GOT3 (cell line): Measurements from ENCODE around the gene CNTD1.
A peak's percentile ranks its signal among the peaks of the same experiment; 100 is the strongest.

Experiments used
- DNase-seq: peaks from one replicate; lab custom pipeline; 2025; ENCODE audit warnings: mixed read lengths; lab: John Stamatoyannopoulos, UW

Gene CNTD1

DNA sequence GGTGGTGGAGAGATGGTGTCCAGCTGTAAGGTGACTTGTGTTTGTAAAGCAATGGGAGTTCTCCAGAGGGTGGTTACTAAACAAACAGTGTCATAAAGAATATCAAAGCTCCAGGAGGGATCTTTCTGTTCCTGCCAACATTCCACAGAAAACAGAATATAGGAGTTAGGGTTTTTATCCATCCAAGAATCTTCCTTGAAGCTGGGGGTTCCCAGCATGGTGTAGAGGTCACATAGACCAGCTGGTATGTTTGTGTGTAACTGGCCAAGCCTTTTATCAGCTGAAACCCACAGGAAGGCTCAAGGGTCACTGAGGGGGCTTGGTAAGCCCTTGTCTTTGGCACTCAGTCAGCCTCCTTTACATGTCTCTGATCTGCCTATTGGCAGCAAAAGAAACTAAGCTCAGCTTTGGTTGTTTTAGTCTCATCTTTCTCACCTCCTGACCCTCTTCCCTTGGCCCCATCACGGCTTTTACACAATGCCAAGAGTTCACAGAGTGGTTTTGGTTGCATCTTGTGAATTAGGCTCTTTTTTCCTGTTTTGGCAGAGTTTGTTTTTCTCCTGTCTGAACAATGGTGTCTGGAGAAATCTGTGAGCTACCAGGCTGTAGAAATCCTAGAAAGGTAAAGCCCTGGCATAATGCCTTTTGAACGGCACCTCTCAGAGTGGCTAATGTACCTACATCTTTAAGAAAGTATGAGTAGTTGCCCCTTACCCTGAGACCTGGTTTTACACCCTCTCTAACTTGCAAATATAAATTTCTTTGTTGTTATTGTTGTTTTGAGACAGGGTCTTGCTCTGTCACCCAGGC, 4.6 kb downstream of the CNTD1 start:
- DNase-seq, result no peak

DNA sequence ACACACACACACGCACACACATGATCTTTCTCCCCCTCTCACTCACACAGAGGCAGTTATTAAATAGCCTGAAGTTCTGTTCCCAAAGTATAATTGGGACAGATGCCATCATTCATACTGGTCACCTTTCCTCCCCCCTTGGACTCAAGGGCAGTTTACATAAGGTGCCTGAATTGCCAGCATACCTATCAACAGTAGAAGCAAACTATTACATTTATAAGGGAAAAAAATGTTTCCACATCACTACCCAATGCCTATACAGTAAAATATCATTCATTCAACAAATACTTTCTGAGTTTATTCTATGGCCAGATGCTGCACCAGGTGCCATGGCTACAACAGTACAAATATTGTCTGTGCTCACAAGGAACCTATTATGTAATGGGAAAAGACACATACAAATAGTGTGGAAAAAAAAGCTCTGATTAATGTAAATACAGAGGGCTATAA, 6.3 kb downstream of the CNTD1 start:
- no peak for DNase-seq

DNA sequence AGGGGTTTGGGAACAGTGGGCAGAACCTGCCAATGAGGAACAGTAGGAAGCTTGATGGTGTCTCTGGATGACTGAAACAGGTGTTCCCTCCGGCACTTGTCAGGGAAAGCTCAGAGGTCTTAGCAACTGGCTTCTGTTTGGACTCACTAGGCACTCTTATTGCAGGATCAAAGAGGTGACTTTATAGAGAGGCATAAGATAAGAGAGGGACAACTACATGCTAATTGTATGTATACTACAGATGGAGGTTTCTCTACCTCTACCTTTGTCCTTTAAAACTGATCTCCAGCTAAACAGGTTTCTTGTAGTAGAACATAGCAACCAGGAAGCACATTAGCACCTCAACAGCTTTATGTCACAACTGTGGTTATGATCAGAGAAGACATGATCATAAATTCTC, 7.6 kb downstream of the CNTD1 start:
- no peak for DNase-seq

DNA sequence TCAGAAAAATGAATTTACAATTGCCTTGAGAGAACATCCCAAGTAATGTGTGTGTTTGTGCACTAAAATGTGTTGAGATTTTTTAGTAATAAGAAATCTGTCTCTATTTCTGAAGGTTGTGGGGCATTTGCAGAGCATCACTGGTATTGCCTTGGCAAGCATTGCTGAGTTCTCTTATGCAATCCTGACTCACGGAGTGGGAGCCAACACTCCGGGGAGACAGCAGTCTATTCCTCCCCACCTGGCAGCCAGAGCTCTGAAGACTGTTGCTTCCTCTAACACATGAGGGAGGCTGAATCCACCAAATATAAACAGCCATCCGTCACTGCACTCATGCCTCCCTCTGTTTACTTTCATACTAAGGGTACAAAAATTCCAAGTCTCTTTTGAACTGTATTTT, 10.6 kb downstream of the CNTD1 start:
- no peak for DNase-seq

DNA sequence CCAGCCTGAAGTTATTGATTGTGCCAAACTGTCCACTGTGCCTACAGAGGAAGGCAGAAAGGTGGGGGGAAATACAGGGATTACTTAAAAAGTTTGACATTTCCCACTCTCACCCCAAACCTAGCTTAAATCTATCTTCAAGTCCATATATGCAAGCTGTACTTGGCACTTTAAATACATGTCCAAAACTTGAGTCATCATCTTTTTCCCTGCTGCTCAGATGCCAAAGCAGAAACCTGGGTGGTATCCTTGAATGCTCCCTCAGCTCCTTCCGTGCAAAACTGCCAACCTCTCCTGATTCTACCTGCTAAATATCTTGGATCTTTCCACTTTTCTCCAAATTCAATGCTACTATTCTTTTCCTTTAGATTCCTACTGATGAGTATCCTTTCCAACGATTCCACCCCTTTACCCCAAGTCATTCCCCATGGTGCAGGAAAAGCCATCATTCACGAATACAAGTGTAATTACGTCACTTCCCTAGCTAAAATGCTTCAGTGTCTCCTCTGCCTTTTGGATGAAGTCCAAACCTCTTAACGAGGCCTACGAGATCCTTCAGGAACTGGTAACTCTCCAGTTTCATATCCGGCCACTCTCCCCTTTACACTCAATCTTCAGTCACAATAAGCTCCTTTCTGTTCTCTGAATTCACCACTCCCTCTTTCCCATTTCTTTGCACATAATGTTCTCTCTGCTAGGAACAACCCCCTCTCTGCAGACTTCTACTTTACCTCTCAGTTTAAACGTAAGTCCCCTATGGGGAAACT, 16.2 kb downstream of the CNTD1 start:
- no peak for DNase-seq

DNA sequence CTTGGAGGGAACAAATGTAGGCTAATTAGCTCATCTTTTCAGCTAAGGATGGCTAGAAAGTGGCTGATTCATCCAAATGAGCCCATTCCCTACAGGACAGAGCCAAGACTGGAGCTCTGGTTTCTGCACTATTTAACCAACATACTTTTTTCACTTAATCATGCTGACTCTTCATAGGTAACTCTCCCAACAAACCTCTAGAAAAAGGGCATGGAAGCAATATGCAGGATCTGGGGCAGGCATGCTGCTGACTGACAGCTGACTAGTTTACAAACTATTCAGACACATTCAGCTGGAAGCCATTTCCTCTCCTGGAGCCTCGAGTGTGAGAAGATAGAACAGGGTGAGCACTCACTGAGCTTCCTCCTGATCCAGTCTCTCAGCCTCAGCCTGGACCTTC, 19.2 kb downstream of the CNTD1 start:
- DNase-seq, result no peak

DNA sequence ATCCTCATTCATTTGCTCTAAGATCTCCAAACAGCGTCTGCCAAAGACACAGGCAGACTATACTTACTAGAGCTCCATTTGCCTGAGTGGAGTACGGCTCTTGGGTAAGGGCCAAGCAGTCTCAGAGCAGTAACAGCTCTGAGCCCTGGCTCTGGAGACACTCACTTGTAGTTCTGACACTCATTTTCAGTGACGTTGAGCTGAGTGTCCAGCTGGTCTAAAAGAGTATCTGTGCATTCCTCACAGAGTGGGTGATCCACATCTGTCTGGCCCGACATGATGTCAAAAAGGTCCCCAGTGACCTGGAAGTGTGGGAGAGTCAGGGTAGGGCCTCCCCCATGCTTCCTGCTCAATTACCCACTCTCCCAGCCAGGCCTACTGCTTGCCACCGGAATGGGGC, 19.7 kb downstream of the CNTD1 start:
- DNase-seq, result no peak

DNA sequence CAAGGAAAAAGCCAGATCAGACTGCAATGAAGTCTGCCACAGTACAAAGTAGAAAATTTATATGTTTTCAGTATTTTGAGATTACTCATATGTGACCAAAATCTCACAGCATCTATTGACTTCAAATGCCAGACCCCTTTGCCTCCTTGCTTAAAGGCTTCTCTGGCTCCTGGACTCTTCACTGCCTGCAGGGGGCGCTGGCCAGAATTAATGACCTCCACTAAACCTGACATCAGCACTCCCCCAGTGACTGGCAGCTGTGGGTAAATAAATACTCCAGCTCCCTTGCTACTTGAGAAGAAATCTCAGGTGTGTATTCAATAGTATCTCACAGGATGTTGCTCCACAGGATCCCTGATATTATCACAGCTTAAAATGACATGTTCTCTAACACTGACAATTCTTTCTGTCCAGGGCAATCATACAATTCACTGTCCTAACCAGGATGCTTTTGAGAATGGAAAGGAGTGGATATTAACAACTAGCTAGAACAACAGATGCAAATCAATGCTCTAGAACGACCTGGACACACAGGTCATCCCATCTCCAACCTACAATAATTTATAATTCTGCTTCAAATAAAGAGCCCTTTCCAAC, 21.4 kb downstream of the CNTD1 start:
- no peak for DNase-seq

DNA sequence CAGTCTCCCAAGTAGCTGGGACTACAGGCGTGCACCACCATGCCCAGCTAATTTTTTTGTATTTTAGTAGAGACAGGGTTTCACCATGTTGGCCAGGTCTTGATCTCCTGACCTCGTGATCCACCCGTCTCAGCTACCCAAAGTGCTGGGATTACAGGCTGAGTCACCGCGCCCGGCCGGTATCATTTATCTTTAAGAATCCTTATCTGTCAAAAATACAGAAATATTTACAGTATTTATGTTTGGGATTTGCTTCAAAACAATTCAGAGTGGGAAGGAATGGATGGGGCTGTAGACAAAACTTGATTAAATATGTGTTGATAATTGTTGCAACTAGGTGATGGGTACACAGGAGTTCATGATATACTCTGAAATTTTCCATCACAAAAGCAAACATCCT, 22.5 kb downstream of the CNTD1 start:
- no peak for DNase-seq

DNA sequence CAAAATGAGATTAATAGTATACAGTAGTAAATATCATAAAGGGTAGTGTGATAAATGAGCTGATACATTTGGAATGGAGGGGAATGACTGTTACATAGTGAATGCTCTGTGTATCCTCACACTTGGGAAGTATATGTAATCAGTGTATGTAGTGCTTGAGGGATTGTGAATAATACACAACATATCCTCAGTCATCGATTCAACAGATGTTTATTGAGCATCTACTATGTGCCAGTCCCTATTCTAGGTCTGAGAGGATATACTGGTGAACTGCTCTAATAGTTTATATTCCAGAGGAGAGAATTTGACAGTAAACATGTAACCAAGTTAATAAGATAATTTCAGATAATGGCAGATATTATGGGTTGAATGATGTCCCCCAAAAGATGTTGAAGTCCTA, 28.8 kb downstream of the CNTD1 start:
- DNase-seq, result no peak

DNA sequence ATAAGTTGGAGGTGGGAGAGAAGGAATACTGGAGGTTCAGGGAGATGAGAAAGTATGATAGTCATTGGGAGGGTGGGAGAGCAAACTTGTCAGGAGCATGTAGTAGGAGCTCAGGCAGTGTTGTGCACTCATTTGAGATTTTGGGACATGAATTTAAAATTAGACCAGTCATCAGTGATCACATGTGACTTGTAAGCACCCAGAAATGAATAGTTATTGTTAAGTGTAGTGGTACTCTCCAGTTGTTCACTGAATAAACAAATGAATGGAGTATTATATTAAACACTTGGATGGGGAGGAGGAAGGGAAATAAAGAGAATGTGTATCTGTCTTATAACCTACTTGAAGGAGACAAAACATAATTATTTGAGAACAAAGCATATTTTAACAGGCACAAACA, 32.3 kb downstream of the CNTD1 start:
- DNase-seq, result no peak

DNA sequence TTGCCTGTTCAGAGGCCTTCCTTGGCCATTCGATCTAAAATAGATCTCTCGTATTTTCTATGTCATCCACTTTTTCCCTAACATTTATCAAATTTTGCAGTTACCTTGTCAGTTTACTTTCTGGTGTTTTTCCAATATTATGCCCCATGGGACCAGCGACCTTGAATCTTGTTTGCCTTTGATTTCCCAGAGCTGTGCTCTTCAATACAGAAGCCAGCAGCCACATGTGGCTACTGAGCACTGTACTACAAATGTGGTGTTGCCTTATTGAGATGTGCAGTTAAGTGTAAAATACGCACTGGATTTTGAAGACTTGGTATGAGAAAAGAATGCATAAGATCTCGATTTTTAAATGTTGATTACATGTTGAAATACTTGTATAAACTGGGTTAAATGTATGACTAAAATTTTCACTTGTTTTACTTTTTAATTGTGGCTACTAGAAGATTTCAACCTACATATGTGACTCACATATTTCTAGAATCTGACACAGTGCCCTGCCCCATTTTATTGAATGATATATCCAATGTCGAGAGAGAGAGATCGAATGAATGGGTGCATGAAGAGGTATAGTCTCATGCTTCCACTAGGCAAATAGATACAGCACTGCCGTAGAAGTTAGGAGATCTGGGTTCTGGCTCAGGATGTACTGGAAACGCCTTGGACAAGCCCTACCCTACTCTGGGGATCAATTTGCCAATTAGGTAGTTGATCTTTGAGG, 33.7 kb downstream of the CNTD1 start:
- no peak for DNase-seq

DNA sequence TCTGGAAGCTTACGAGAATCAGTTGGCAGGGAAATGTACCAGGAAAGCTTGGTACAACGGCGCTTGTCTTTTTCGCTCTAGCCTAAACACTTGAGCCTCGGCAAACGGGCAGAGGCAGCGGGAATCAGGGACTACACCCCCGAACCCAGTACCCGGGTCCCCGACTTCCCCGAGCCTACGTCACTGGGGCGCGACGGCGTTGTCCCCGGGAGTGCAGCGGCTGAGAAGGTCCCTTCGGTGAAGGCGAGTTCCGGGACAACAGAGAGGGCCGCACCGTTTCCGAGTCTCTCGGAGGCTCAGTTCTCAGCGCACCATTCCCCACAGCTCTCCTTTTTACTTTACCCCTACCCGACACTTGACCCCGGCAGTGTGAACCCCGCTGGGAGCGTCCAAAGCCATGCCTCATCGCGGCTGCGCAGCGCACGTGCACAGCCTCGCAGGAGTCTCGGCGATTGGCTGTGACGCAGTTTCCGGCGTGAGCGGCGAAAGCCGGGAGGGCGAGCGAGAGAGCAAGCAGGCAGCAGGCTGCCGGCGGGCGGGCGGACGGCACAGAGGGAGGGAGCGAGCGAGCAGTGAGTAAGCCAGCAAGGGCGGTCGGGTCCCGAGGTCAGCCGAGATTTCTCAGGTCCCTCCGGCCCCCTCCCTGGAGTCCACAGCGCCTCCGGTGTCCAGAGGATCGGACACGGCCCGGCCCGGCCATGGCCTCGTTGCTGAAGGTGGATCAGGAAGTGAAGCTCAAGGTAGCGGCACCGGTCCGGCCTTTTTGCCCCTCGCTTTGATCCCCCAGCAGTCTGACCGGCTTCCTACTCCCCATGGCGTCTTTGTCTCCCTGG, 34.5 kb downstream of the CNTD1 start, which contains the start of gene PSME3:
Gene PSME3, plus strand, starts transcription at position 464 of the 833 bp plus-strand sequence. Its CDS starts 235 bp downstream, at position 699.
- peak; percentile 66 for DNase-seq

DNA sequence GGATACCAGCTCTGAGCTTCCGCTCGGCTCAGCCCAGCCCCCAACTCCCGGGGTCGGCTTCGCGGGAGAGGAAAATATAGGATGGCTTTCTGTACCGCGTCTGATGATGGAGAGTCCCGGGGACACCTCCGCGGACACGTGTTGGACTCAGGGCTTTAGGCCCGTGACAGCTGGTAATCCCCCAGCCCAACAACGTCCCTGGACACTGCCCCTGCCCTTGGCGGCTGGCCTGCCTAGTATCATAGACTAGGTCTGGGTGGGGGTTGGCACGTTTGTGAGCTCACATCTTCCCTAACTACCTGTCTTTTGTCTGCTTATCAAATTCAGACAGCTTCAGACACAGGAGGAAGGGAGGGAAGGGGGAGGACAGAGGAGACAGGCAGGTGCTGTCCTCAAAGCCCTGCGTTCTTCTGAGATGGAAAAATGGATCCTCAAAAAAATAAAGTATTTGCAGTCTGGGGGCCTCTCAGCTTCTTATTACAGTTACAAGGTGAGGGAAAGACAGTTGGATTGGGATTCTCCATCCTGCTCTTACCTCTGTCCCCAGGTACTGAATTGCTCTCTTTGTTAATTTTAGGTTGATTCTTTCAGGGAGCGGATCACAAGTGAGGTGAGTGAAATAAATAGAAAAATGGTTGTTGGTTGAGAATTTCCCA, 35.2 kb downstream of the CNTD1 start:
- no peak for DNase-seq

DNA sequence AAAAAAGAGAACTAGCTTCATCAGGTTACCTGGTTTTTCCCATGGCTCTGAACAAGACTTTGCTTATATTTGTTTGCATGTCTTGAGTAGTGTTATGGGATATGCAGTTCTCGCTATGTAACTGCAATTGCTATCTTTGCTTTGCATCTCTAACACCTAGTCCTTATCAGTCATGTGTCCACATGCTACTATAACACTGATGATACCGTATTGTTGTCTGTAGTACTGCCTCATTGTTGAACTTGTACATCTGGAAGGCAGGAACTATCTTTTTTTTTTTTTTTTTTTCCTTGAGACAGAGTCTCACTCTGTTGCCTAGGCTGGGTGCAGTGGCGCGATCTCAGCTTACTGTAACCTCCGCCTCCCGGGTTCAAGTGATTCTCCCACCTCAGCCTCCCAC, 37.1 kb downstream of the CNTD1 start:
- no peak for DNase-seq

DNA sequence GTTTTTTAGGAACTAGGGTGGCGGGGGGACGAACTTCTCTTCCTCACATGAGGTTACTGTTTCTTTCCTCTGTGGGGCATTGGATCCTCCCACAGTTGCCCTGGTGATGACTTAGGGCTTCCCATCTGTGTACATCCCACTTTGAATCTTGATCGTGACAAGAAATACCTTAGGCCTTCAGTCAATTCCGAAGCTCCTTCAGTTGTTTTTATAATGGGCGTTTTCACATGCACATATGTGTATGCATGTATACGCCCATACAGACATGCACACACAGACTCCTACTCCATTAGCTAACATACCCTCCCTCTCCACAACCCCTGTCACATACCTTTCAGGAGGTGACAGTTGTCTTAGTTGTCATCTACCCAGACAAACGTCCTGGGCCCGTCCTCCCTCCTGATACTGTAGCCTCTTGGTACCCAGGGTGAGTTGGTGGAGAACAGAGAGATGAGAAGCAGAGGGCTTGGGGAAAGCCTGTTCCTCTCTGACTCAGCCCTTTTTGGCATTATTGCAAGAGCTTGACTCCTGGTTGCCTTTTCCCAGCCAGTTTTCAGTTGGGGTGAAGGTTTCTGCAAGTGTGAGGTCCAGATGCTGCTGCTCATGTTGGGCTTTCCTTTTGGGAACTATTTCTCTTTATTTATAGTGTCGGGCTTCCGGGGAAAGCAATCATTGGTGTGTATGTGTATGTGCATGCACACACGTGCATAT, 43.5 kb downstream of the CNTD1 start:
- no peak for DNase-seq

DNA sequence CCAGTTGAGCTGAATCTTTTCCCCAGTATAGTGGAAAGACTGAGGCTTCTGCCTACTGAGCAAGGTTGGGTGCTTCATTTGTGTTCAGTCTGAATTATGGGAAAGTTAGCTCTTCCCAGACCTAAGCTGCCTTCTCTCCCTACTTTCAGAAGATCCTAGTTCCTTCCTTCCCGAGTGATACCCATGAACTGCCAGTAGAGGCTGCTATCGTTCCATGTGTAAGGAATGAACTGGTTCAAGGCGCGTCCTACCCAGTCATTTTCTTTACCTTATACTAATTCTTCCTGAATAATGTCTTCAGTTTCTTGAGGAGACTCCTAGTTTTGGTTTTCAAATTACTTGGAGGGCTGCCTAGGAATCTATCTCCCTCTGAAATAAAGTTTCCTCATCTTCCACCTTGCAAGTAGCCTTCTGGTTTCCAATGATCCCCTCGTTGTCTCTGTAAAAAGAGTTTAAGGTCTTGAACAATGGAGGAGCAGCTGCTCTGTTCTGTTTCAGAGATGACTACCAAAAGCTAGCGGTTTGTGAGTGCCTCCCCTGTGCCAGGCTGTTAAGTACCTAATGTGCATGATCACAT, 44.8 kb downstream of the CNTD1 start:
- DNase-seq, result no peak

DNA sequence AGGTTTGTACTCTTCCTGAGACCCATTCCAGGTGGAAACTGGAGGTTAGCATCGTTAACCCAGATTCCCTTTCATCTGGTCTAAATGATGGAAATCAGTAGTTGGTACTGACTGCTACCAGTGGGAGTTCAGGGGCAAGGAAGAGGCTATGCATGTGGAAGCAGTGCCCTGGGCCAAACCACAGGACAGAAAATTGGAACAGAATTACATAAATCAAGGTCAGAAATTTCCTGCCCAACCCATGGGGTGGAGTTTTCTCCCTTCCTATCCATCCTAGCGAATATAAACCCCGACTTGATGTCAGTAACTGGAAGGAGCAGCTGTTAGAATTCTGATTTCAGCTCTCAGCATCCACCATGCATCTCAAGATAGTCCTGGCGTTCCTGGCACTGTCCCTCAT, 45.6 kb downstream of the CNTD1 start, which contains the start of gene AOC2:
Gene AOC2, plus strand, starts transcription at position 310 of the 400 bp plus-strand sequence. Its CDS starts 47 bp downstream, at position 357.
- DNase-seq, result no peak

DNA sequence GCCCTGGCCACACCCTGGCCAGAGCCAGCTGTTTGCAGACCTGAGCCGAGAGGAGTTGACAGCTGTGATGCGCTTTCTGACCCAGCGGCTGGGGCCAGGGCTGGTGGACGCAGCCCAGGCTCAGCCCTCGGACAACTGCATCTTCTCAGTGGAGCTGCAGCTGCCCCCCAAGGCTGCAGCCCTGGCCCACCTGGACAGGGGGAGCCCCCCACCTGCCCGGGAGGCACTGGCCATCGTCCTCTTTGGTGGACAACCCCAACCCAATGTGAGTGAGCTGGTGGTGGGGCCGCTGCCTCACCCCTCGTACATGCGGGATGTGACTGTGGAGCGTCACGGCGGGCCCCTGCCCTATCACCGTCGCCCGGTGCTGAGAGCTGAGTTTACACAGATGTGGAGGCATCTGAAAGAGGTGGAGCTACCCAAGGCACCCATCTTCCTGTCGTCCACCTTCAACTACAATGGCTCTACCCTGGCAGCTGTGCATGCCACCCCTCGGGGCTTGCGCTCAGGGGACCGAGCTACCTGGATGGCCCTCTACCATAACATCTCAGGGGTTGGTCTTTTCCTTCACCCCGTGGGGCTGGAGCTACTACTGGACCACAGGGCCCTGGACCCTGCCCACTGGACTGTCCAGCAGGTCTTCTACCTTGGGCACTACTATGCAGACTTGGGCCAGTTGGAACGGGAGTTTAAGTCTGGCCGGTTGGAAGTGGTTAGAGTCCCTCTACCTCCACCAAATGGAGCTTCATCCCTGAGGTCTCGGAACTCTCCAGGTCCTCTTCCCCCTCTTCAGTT, 46.3 kb downstream of the CNTD1 start:
- no peak for DNase-seq
